Measurements from ENCODE around the gene BCAP29. TPM values are rescaled to one million over a fixed set of nuclear protein-coding genes. Genes with fewer than 3 reads are reported as not detected.

Gene BCAP29
- total RNA-seq, 3 donors from 2014 or later, result 68.8 to 101 (median 78.2) TPM

- H3K27me3 ChIP-seq, result no peaks in the 10 kb centered on the region
- DNase-seq (ENCODE audit: low spot score in 2 of 2), result no peak
- no peak overlapping the region for H3K4me3 ChIP-seq
- H3K27ac ChIP-seq, result no peak overlapping the region
- no peaks in the 10 kb centered on the region for H3K4me1 ChIP-seq
- intact Hi-C loops (cut with DNase I; ENCODE audit: low total_unique reads), result no loop called here
- H3K9me3 ChIP-seq, result no peaks in the 10 kb centered on the region
- TF ChIP-seq POLR2AphosphoS5 (IDR thresholded peaks at IDR 0.05) (no peak), POLR2A (IDR thresholded peaks at IDR 0.05) (no peak), CTCF (IDR thresholded peaks at IDR 0.05) (no peak)
- H3K36me3 ChIP-seq, result no peaks in the 10 kb centered on the region
These were observed 47.0 kb downstream of the BCAP29 start for GRCh38 chr7:107627002-107627401.

DNA sequence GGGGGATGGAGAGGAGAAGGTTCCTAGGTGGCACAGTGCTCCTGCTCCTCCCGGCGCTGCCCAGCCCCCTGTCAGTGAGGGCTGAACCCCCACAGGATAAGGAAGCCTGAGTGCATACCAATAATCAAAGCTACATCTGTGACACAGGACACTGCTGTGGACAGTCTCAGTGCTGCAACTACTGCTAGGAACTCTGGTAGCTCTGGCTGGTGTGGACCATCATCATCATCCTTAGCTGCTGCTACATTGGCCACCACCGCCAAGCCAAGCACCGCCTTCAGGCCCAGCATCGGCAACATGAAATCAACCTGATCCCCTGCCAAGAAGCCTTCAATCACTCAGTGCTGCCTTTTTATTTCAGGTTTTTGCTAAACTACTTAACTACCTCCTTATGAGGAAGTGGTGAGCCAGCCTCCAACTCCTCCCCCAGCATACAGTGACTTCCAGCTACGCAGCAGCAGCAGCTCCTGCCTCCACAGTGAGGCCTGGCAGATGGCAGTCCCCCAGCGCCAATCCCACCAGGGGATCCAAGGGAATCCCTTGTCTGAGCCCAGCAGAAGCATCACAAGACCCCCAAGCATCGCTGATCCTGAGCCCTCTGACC lies 48.5 kb downstream of the BCAP29 start:
- Histone ChIP-seq H3K4me1 (no peaks in the 10 kb centered on the region), H3K4me3 (no peak overlapping the region), H3K9me3 (no peaks in the 10 kb centered on the region), H3K36me3 (no peaks in the 10 kb centered on the region), H3K27me3 (no peaks in the 10 kb centered on the region), H3K27ac (no peak overlapping the region)
- no peak for TF ChIP-seq CTCF (IDR thresholded peaks at IDR 0.05)
- TF ChIP-seq POLR2AphosphoS5 (IDR thresholded peaks at IDR 0.05), result no peak
- no peak for TF ChIP-seq POLR2A (IDR thresholded peaks at IDR 0.05)
- intact Hi-C loops (cut with DNase I; ENCODE audit: low total_unique reads), result no loop called here
- DNase-seq (ENCODE audit: low spot score in 2 of 2), result no peak

GRCh38 chr7:107630342-107630741 lies 50.3 kb downstream of the BCAP29 start:
- no peak for DNase-seq (ENCODE audit: low spot score in 2 of 2)
- TF ChIP-seq POLR2A (IDR thresholded peaks at IDR 0.05), result no peak
- no peak for TF ChIP-seq POLR2AphosphoS5 (IDR thresholded peaks at IDR 0.05)
- no peak for TF ChIP-seq CTCF (IDR thresholded peaks at IDR 0.05)
- Histone ChIP-seq H3K9me3 (no peaks in the 10 kb centered on the region), H3K4me1 (no peaks in the 10 kb centered on the region), H3K27ac (no peak overlapping the region), H3K4me3 (no peak overlapping the region), H3K36me3 (no peaks in the 10 kb centered on the region), H3K27me3 (no peaks in the 10 kb centered on the region)
- intact Hi-C loops (cut with DNase I; ENCODE audit: low total_unique reads), result no loop called here

DNA sequence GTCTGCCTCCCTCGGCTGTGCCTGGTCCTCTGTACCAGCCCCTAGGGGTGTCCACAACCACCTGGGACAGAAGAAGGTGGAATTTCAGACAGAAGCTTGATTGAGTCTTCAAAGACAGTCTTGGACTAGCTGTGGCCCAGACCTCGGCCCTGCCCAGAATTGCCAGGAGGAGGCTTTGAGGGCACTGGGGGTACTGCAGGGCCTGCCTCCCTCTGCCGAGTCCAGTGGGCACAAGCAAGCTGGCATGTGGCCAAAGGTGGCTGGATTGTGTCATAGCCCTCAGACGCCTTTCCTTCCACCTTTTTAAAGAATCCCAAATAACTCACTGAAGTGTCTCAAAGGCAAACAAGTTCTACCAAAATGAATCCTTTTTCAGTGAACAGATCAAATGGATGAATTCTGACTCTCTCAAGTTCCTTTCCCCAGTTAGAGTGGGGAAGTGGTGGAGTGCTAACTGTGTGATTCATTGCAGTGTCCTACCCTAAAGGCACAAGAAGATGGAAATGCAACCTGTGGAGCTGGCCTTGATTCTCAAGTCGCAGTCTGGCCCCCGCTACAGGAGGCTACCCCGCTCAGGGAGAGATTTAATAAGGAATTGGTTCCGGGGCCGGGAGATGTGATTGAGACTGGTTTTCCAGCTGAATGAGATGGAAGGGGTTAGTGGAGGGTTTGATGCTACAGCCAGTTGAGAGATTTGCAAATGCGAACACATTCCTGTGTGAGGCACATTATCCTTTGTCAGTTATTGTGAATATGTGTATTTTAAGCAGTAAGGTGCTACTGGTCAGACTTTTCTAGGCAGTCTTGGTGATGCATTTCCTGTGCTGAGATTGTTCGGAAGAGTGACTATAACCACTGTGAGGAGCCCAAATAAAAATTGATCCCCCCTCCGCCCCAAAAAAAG lies 51.8 kb downstream of the BCAP29 start:
- DNase-seq (ENCODE audit: low spot score in 2 of 2), result no peak
- Histone ChIP-seq H3K27me3 (no peaks in the 10 kb centered on the region), H3K36me3 (no peaks in the 10 kb centered on the region), H3K4me1 (no peaks in the 10 kb centered on the region), H3K9me3 (no peaks in the 10 kb centered on the region), H3K4me3 (no peak overlapping the region), H3K27ac (no peak overlapping the region)
- TF ChIP-seq CTCF (IDR thresholded peaks at IDR 0.05), result no peak
- no peak for TF ChIP-seq POLR2A (IDR thresholded peaks at IDR 0.05)
- TF ChIP-seq POLR2AphosphoS5 (IDR thresholded peaks at IDR 0.05), result no peak
- intact Hi-C loops (cut with DNase I; ENCODE audit: low total_unique reads), result no loop called here

DNA sequence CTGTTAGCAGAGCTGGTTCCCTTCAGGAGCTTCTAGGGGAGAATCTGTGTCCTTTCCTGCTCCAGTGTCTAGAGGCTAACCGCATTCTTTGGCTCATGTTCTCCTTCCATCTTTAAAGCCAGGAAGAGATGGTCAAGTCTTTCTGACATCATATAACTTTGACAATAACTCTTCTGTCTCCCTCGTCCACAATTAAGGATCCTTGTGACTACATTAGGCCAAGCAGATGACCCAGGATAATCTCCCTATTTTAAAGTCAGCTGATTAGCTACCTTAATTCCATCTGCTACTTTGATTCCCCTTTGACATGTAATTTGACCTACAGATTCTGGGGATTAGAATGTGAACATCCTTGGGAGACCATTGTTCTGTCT lies 52.4 kb downstream of the BCAP29 start:
- Histone ChIP-seq H3K27me3 (no peaks in the 10 kb centered on the region), H3K9me3 (no peaks in the 10 kb centered on the region), H3K4me1 (no peaks in the 10 kb centered on the region), H3K4me3 (no peak overlapping the region), H3K27ac (no peak overlapping the region), H3K36me3 (no peaks in the 10 kb centered on the region)
- no peak for TF ChIP-seq POLR2AphosphoS5 (IDR thresholded peaks at IDR 0.05)
- no peak for DNase-seq (ENCODE audit: low spot score in 2 of 2)
- intact Hi-C loops (cut with DNase I; ENCODE audit: low total_unique reads), result no loop called here

Measured in breast epithelium (tissue), 4 donors.